D721Med (cell line): ENCODE data around the gene SPAG16.

Experiments used
- DNase-seq: peaks from one replicate; pipeline ENCODE4 v3.0.0; 2011; ENCODE audit warnings: low spot score; ENCODE audit not compliant: insufficient read length
- FAIRE-seq: peaks from 2 replicates; lab custom pipeline; 2011; peaks lifted over from hg19 to GRCh38; lab: Jason Lieb, UNC
- TF ChIP-seq, protein P1 (sequence below): IDR thresholded peaks from 2 replicates; pipeline ENCODE4 v1.5.1; 2012; ENCODE audit warnings: mild to moderate bottlenecking, control low read depth; ENCODE audit not compliant: insufficient read depth; ENCODE audit errors: missing control alignments

Gene SPAG16

DNA sequence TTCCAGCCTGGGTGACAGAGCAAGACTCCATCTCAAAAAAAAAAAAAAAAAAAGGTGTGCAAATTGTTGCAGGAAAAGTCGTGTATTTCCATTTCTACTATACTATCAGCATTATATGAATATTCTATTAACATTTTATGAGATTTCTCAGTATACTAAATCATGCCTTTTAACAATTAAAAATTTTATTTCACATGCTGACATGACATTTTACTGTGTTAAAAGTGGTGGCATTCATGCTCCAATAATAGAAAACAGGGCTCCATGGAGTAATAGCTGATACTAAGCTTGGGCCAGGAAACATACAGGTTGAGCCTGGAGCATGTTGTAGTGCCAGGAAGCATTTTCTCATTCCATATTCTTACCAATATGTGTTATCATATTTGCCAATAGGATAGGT, 141.4 kb downstream of the SPAG16 start:
- FAIRE-seq, result no peak
- no peak for DNase-seq
- TF ChIP-seq, protein P1, sequence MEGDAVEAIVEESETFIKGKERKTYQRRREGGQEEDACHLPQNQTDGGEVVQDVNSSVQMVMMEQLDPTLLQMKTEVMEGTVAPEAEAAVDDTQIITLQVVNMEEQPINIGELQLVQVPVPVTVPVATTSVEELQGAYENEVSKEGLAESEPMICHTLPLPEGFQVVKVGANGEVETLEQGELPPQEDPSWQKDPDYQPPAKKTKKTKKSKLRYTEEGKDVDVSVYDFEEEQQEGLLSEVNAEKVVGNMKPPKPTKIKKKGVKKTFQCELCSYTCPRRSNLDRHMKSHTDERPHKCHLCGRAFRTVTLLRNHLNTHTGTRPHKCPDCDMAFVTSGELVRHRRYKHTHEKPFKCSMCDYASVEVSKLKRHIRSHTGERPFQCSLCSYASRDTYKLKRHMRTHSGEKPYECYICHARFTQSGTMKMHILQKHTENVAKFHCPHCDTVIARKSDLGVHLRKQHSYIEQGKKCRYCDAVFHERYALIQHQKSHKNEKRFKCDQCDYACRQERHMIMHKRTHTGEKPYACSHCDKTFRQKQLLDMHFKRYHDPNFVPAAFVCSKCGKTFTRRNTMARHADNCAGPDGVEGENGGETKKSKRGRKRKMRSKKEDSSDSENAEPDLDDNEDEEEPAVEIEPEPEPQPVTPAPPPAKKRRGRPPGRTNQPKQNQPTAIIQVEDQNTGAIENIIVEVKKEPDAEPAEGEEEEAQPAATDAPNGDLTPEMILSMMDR, result no peak

DNA sequence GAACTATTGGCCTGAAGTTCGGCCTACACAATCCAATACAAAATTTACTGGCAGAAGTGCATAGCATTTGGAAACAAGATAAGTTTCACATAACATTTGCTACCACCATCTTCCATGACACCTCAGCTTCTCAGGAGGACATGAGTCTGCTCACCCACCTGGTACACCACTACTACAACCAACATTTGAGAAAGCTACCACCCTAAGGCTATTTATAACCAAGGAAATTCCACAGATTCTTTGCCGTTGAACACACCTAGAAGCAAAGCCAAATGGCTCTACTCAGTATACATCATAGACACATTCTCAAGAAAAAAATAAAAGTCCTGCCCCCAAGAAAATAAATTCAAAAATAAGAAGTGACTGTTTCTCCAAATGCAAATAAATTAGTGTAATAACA, 145.3 kb downstream of the SPAG16 start:
- DNase-seq, result no peak
- TF ChIP-seq, protein P1, result no peak
- no peak for FAIRE-seq

DNA sequence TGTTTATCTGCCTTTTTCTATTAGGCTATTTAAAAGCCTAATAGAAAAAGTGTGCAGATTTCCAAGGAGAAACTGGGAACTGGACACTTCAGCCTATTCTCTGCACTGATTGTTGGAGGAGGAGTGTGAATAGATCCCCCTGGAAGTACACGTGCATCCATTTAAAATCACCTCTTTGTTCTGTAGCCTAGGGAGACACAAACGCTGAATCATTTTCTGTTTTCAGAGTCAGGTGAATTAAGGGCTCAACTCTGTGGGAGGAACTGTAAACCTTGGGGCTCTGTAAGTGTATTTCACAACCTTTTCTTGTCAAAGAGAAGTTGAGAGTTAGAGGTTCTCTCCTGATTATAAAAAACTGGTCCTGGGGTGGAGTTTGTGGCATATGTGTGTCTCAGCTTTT, 159.7 kb downstream of the SPAG16 start:
- FAIRE-seq (no peak), DNase-seq (no peak)
- TF ChIP-seq, protein P1, result no peak

DNA sequence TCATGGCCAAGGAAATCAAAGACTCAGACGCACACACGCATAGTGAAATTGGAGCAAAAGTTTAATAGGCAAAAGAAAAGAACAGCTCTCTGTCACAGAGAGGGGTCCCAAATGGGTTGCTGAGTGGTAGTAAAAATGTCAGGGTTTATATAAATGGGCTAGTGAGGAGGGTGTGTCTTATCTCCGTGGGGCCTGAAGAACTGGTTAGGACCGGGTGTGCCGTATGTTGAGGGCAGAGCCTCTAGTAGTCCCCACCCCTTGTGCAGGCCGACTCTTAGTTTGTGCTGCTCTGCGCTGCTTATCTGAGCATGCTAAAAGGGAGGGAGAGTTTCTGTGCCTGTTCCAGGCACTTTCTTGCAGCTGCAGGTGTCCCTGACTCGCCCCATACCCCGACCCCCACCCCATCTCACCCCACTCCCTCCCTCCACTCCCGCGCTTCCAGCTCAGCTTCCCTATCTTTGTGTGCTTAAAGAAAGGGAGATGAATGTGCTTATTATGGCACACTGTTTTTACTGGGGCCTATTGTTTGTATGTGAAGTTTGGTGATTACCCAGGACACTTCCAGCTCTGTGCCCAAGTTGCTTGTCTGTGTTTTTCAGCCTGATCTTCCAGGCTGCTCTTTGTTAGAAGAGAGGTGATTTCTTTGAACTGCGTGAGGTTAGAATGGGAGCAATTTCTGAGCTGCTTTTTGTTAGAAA, 167.4 kb downstream of the SPAG16 start:
- FAIRE-seq (no peak), DNase-seq (no peak)
- TF ChIP-seq, protein P1, result no peak

DNA sequence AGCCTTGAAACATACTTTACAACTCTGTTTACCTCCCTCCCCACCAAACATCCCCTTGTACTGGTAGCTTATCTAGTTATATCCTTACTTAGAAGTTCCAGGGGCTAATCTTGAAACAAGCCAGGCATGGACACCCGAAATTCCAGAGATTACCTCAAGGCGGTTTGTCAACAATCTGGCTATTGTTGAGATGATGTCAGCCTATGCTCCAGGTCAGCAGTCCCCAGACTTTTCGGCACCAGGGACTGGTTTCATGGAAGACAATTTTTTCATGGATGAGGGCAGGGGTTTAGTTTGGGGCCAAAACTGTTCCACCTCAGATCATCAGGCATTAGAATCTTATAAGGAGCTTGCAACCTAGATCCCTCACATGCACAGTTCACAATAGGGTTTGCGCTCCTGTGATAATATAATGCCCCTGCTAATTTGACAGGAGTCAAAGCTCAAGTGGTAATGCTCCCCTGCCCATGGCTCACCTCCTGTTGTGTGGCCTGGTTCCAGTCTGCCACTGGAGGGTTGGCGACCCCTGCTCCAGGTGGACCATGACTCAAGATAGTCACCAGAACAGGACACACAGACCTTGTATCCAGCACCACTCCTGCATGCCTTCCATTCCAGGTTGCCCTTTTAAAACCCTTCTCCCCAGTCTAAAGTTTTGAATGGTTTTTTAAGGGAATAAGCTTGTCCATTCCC, 171.2 kb downstream of the SPAG16 start:
- TF ChIP-seq, protein P1, result no peak
- DNase-seq (no peak), FAIRE-seq (no peak)

DNA sequence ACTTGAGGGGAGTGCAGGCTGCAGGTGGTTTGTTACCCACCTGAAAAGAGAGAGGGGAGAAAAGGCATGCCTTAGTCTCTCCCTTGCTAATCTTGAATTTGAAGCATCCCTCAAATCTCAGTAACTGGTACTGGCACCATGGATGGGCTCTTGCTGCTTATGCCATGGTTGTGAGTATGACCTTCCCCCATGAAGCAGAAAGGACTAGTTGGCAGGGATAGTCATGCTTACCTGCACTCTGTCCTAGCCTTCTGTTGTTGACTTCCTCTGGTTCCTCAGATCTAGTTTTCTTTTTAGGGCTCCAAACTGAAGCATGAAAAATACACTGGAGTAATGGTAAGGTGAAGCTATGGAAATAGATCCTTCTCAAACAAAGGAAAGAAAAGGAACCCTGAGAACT, 191.2 kb downstream of the SPAG16 start:
- TF ChIP-seq, protein P1, result no peak
- FAIRE-seq (no peak), DNase-seq (no peak)

DNA sequence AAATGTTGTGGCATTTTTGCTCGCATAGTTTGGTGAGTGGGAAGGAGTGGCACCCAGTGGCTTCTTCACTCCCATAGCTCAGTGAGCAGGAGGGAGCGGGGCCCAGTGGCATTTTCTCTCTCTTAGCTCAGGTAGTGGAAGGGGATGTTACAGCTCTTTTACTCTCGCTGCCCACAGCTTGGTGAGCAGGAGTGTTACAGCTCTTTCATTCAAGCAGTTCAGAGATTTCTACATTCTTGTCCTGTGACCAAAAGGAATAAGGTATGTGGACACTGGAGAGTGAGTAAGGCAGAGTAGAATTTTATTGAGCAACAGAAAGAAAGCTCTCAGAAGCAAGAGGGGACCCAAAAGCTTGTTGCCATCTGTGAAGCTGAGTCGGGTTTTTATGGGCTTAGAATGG, 192.4 kb downstream of the SPAG16 start:
- DNase-seq, result no peak
- FAIRE-seq, result no peak
- TF ChIP-seq, protein P1, result no peak
